HG03139 (cell line): ENCODE measurements around the gene ZC3H12C.
"Not testable (repeated sequence)": the region's sequence is repeated elsewhere in the genome, so short reads cannot be mapped to it uniquely, and the experiment has no call there.

ENCODE experiments used
- ATAC-seq: cut with Tn5 transposase; IDR thresholded peaks from one replicate; pipeline ENCODE4 v1.9.1; 2021; ENCODE audit not compliant: unreplicated experiment

The ZC3H12C gene

DNA sequence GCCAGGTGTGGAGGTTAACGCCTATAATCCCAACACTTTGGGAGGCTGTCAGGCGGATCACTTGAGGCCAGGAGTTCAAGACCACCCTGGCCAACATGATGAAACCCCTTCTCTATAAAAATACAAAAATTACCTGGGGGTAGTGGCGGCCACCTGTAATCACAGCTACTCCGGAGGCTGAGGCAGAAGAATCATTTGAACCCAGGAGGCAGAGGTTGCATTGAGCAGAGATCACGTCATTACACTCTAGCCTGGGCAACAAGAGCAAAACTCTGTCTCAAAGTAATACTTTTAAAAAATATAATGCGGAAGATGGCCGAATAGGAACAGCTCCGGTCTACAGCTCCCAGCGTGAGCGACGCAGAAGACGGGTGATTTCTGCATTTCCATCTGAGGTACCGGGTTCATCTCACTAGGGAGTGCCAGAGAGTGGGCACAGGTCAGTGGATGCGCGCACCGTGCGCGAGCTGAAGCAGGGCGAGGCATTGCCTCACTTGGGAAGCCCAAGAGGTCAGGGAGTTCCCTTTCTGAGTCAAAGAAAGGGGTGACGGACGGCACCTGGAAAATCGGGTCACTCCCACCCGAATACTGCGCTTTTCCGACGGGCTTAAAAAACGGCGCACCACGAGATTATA is 115.6 kb downstream of the ZC3H12C start:
- not testable (repeated sequence) for ATAC-seq

DNA sequence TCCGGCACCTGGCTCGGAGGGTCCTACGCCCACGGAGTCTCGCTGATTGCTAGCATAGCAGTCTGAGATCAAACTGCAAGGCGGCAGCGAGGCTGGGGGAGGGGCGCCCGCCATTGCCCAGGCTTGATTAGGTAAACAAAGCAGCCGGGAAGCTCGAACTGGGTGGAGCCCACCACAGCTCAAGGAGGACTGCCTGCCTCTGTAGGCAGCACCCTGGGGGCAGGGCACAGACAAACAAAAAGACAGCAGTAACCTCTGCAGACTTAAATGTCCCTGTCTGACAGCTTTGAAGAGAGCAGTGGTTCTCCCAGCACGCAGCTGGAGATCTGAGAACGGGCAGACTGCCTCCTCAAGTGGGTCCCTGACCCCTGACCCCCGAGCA is 116.1 kb downstream of the ZC3H12C start:
- ATAC-seq, result not testable (repeated sequence)

DNA sequence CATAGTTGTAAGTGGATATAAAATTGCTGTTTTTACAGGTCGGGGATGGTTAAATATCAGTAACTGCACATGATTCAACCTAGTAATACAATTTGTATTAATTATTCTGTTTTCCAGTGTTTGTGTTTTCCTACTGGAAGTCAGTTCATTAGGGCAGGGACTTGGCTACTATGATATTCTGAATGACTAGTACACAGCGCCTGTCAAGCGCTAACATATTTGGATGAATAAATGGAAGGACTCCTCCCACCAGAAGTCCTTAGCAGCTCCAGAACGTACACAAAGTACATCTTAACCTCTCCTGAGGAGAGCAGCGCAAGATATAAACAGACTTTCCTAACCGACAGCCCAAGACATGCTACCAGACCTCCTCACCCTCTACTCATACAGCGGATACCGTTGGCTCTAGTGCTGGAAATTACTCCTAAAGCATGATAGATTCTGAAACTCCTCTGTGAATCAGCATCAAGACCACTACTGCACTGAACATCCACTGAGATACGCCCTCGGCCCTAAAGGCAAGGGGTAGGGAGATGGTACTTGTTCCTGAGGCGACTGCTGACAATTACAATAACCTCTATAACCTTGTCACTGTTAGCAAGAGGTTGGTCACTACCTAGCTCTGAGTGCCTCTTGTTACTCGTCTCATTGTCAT is 124.2 kb downstream of the ZC3H12C start:
- no peak for ATAC-seq

DNA sequence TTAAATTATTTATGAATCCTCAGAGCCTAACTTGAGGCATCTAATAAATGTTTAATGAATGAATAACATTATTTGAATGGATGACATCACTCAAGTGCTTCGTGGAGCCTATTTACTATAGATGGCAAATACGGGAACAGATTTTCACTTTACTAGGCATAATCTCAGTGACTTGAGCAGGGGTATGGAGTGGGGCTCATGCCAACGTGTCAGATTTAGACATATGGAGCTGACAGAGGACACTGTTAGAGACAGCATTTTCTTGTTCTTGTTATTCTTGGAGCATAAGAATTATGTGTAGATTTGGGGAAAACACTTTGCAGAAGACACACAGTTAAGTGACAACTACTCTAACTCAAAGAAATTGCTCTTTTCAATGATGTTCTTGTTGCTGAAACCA is 124.7 kb downstream of the ZC3H12C start:
- no peak for ATAC-seq

DNA sequence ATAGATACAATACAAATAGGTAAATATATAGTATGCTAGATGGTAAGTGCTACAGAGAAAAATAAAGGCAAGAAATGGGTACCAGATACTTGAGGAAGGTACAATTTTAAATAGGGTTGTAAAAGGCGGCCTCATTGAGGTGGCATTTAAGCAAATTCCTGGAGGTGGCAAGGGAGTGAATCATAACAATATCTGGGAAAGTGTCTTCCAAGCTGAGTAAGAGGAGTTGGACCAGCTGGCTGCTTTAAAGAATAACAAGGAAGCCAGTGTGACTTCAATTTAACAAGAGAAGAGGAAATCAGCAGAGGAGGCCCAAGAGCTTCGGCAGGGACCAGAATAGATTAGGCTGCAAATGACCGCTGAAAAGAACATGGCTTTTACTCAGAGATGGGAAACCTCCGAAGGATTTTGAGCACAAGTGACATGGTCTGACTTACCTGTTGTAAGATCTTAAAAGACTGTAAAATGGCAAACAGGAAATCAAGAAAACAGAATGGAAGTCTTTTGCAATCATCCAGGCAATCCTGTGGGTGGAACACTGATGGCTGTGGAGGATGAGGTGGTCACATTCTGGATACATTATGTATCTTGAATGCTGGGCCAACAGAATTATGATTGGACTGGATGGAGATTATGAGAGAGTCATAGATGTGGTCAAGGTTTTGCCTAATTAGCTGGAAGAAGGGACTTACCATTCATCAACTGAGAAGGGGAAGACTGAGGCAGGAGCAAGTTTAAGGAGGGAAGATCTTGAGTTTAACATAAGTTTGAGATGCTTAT is 126.0 kb downstream of the ZC3H12C start:
- ATAC-seq, result no peak
